DMS53 treated with DMSO at 0.1 percent for 48 hours (cell line): ENCODE results near the gene ZNF217.
"Not testable (repeated sequence)": the region's sequence is repeated elsewhere in the genome, so short reads cannot be mapped to it uniquely, and the experiment has no call there.

ENCODE experiments used
- DNase-seq: peaks from one replicate; lab custom pipeline; 2025; ENCODE audit not compliant: unreplicated experiment; lab: John Stamatoyannopoulos, UW

ZNF217 gene

DNA sequence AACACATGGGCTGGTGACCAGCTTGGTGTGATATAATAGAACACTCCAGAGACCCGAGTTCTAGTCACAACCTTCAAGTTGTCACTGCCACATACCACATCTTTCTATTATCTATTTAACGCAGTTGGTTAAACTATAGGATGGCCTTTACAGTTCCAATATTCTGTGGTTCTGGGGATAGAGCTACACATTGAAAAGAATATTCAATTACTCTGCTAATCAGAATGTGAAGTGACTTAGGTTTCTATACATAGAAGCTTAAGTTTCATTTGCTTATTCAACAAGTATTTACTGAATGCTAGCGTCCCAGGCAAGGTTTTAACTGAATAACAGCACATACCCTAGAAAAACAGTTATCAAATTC is 9.1 kb downstream of the ZNF217 start:
- DNase-seq = not testable (repeated sequence)

DNA sequence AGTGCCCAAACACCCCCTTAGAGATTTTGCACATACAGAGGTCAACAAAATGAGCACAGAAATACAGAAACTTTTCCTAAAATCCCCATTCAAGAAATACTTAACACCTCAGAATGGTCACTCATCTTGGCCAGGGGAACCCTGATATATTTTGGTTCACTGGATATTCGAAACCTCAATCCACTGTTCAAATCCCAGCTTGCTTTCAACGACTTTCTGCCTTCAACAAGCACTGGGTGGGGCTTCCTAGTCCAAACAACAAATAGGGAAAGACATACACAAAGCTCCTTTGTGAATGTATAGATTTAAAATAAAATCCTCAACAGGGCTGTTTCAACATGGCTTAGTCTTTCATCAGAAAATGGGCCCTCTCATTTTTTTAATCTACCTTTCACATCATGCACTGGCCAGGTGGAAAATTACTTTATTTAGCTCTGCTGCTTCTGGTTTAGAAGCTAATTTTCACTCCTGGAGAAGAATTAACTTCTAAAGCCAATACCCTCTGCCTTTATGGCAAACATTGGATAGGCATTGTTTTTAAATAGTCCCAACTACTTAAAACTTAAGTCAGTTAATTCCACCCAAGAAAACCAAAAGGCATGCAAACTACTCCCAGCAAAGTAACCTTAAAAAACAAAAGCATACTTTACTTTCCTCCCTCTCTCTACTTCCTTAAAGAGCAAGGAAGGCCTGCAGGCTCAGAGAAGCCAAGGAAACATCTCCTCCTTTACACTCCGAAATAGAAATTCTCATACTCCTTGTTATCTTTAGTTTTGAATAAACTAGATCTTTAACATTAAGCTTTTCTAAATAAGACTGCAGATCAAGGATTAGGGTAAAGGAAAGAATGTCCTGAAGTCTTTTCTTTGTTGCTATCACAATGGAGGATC is 9.7 kb downstream of the ZNF217 start:
- not testable (repeated sequence) for DNase-seq

DNA sequence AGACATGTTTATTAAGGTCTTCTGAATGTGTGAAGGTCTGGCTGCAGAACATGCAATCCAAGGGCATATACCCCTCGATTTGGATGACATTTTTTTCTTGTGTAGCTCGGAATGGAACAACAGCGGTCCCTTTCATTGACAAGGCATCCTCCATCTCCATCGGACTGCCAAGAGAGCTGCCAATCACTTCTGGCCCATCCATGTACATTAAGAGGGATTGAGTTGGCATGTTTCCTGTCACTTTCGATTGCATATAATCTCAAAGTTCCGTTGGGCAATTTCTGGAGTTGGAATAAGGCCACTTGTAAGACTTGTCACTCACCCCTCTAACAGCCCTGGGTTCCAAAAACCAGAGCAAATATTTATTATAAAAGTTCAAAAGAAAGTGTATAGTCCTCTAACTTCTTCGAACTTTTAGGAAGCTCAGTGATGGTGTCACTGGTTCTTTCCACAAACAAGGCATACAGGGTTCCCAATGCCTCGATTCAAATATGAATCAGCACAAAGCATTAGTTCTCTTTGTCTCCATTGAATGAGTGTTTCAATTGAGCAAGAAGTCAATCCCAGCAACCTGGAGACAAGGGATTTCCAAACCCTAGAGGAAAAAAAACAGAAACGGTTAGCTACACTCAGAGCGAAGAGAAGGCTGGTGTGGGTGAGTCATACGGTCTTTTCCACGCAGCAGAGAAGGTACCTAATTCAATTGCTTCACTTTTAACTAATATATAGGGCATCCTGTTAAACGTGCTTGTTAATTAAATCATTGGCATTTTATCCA is 10.9 kb downstream of the ZNF217 start:
- DNase-seq = no peak

DNA sequence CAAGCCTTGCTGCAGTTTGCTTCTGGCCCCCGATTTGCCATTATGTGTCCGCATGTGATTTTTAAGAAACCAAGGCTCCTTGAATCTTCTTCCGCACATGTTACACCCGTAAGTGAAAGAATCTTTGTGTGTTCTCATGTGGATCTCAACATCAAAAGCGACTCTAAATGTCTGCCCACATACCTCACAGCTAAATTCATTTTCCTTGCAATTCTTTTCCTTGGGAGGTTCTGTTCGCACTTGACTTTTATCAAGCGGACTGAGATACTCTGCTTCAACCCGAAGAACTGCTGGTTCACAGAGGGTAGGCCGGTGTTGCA is 11.4 kb downstream of the ZNF217 start:
- DNase-seq = no peak

DNA sequence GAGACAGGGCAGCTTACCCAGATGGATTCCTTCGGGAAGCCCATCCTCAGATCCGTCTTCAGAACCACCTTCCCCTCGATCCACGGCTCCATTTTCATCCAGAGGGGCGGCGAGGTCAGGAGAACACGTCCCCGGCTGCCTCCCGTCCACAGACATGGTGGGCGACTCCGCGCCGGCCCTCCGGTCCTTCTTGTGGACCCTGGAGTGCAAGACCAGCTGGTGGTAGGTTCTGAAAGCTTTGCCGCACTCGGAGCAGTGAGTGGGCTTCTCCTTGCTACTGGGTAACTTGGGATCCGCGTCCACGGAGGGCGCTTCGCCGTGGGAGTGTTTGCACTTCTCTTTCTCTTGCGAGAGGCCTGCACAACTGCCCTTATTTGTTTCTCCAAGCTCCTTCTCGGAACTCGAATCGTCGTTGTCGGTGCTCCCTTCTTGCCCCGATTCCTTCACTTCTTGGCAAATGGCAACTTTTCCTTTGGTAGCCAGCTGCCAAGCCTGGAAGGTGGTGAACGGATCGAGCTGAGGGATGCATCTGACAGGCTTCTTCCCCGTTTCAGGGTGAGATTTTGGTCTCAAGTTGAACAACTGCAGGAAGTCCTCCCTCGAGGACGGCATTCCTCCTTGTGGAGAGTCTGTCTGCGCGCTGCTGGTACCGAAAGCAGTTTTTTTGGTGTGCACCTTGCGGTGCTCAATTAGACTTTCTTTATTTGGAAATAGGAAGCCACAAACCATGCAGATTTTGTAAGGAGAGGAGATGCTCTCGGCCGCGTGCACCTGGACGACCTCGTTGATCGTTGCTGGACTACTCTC is 12.0 kb downstream of the ZNF217 start:
- no peak for DNase-seq

DNA sequence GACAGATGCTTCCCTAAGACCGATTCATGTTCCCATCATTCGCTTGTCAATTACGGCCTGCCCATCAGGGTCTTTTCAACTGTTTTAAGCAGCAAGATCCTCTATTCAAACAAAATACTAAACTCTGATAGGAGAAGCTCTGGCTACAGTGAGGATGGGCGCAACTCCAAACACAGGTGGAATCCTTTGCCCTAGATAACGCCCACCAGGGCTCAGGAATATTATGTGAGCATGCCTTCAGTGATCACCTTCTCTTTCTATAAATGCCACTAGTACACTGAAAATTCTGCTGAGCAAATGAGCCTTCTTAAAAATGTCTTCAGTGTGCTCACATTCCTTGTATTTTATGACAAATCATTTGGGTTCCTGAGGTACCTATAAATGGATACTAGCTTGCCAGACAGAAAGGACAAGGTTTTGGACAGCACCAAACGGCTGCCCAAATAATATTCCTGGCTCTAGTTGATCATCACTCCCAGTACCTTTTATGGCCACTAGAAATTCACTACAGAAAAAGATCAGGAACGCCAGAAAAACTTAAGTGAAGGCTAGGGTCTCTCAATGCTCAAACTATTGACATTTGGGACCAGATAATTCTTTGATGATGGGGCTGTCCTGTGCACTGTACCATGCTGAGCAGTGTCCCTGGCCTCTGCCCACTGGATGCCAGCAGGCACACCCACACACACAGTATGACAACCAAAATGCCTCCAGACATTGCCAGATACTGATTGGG is 13.1 kb downstream of the ZNF217 start:
- no peak for DNase-seq

DNA sequence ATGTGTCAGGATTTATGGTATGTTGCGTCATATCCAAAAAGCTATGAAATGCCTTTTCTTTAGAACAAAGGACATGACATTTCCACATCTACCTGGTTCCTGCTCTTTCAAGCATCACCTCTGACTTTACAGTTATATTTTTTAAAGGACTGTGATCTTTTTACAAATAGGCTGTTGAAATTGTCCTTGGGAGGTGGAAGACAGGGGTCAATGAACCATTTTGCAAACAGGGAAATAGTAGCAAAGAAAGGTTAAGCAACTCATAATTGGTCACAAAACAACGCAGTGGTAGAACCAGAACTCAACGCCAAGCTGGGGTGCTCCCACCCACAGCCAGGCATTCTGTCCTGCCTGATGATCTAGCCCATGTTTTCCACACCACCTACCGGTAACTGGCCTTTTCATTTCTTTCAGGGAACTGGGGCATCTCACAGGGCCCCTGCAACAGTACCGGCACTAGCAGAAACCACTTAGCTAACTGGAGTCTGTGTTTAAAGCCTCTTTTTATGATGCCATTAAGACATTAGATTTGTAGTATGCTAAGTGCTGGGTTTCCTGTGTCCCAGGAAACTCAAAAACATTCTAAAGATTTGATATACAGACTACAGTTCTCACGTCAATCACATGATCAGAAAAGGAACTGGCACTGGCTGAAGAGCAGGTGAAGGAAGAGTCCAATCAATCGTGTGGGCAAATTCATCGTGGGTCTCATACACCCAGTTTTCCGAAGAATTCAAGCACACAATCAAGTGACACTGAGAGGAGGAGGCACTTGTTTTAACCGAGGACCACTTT is 13.9 kb downstream of the ZNF217 start:
- no peak for DNase-seq

DNA sequence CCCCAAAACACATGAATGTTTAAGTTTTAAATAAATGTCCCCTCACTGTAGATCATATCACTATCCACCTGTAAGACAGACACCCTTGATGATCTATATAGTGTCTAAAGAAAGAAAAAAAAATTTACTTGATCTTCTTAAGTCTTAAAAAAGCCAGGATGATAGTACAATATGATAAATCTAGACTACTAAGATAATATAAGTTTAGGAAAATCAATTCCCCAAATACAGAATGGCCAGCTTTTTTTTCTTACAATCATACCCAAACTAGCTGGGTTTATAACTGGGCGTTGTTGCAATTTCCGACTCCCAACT is 14.4 kb downstream of the ZNF217 start:
- no peak for DNase-seq

DNA sequence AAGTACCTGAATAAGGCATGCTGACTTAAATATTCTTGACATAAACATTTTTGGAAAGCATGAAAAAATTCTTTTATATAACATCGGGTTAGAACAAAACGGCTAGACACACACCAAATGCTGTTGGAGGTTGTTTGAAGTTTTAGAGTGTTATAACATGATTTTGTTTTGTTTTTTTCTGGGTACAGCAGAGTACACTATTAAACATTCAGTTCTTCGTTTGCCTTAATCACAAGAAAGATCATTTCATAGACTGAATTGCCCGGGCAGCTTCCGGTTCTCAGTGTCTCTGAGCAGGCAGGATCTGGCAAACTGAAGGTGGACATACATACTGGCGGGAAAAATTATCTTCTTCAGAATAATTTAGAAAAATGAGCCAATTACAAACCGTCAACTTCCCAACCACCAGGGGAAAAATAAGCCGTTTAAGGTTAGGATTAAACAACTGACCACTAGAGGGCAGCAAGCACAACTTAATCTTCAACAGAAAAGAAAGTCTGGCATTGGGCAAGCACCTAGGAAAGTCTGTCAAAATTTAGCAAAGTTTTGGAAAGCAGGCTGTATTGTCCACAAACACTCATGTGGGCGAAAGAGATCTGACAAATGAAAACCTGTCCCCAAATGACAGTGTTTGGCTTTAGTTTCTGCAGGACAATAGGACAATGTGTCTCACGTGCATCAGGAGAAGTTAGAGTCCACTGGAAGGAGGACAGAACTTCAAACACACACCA is 15.0 kb downstream of the ZNF217 start:
- DNase-seq = peak; percentile 75

DNA sequence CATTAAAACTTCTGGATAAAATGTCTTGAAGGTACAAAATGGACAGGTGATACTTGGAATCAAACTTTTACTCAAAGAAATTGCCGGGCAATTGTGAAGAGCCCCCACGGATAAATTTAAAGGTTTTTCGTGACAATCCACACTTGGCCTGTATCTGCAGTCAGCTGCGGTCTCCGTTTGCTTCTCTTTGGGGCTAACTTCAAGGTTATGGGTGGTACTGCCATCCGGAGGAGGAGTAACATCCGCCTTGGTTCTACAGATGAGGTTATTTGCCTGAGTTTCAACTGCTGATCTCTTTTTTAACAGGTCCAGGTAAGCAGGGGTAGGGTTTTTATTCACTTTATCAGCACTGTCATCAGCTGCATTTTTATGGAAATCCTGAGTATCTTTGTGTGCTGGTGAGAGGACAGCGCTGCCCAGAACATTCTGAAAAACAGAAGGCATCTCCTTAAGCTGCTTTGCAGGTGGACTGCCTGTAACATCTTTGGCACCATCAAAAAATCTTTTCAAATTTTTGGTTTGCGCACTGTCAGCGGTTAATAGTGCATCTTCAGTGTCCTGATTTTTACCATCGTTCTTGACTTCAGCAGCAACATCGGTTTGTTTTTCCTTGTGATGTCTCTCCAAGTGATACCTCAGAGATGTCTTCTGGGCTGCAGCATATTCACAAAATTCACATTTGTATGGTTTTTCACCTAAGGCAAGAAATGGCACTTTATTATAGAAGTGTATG is 16.9 kb downstream of the ZNF217 start:
- DNase-seq = no peak

DNA sequence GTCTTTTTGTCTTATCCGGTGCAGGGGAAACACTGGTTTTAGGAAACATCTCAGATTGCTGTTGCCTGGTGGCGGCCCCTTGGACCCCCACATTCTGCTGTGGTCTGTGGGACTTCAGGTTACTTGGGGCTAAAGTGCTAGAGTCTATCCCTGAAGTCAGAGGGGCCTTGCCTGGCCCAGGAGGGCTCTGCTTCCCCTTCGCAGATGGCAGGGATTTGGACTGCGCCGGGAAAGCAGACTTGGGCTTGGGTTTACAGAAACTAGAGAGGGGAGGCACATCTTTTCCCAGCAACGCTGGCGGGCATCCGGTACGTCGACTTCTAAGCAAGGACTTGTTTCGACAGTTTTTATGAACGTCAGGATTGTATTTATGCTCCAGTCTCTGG is 17.5 kb downstream of the ZNF217 start:
- no peak for DNase-seq

DNA sequence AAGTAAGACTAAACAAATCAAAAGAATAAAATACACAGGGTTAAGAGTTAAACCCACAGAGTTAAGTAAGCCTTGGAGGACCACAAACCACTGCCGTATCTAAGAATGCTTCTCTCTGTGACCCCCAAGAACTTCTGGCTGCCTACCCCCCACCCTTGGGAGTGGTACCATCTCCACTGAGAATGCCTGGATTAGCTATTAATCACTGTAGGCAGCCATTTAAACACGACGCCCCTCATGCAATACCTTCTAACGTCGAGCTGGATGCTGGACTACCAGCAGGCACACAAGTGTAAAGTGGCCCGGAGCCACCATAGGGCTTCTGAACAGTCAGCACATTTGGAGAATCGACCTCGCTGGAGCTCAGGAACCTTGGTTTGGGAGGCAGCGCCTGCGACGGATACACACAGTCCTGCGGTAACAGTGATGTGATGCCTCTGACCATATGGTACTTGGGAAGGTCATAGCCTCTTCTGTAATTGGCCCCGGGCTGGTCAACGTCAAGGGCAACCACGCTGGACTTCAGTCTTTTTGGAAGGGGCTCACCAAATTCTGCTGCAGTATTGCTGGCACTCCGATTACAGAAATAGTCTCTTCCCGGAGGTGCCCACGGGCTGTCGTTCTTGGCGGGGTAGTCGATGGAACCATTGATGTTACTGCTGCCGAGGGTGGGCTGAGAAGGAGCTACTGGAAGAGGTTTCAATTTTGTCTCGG is 18.0 kb downstream of the ZNF217 start:
- DNase-seq = no peak

DNA sequence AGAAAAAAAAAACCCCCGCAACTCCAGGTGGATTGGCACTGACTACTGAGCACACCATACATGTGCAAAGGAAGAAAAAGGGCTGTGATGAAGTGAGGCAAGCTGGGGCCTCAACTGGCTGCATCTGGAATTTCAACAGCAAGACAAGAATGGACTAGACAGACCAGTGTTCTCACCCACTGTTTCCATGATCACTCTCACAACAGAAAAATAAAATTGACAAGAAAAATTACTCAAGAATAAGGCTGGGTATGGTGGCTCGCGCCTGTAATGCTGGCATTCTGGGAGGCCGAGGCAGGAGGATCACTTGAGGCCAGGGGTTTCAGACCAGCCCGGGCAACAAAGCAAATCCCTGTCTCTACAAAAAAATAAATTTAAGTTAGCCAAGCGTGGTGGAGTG is 18.8 kb downstream of the ZNF217 start:
- DNase-seq = no peak

DNA sequence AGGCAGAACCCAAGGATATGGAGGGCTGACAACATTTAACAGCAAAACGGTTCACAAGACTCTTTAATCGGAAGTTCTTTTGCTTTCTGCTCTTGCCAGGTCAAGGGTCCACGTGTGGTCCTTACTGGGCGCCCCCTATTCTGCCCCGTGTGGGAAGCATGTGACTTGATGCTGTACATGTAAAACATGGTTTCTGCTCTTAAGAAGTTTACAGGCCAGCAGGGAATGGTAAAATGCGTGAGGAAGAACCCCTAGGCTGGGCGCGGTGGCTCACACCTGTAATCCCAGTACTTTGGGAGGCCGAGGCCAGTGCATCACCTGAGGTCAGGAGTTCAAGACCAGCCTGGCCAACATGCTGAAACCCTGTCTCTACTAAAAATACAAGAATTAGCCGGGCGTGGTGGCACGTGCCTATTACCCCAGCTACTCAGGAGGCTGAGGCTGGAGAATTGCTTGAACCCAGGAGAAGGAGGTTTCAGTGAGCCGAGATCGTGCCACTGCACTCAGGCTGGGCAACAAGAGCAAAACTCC is 19.3 kb downstream of the ZNF217 start:
- DNase-seq = no peak

DNA sequence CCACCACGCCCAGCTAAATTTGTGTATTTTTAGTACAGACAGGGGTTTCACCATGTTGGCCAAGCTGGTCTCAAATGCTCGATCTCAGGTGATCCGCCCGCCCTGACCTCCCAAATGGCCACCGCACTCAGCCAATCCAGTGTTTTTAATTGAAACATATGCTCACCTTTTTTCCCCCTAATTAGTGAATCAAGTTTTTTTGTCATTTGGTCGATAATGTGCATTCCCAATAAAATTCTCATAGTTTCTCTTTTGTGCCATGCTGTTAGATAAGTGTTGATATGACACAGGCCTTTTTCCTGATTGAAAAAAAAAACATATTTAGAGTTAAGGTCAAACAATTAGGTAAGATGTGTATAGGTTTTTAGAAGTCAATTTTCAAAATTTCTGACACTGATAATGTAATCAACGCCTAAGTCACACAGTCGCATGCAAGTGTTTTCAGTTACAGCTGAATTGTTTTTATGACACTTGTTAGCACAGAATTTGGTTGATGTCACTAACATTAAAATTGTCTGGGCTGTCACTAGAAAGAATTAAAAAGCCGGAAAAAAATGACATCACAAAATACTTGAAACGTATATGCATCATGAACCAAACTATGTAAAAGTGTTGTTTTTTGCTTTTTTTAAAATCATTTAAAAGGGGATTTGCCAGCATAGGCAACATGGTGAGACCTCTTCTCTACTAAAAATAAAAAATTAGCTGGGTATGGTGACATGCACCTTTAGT is 21.9 kb downstream of the ZNF217 start:
- no peak for DNase-seq

DNA sequence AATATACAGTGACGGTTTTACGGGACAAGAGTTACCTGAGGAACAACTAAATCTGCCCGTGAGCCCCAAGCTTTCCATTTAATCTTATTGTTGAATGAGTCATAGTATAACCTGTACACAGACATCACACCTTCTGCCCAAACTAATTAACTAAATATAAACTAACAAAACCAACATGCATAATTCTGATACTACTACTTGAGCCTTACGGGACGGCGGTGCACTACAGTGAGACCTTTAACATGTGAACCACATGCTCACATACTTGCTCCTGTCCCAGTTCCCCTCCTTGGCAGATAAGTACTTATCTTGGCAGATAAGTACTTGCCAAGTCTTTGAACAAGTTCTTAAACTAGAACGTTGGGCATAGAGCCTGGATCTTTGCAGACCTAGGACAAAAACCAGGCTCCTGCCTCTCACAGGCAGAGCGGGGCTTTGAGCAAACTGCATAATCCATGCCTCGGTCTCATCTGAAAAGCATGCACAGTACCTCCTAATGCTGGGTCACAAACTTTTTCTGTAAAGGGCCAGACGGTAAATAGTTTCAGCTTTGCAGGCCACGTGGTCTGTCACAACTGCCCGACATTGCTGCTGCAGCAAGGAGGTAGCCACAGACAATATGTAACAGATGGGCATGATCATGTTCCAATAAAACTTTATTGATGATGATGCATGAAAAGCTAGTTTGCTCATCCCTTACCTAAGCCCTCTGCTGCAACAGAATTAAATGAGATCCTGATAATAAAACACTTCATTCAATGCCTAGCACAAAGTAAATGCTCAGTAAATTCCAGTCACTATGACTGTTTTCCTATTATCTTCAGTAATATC is 23.0 kb downstream of the ZNF217 start:
- DNase-seq = no peak
